ENCODE measurements around the gene SUN1.

SUN1 gene

GRCh38 chr7:821688-822087 lies 10.6 kb upstream of the SUN1 start:
- no peak for DNase-seq
- Histone ChIP-seq H4K20me1 (ENCODE audit: insufficient read depth, low read length) (peaks cover 15% of the 10 kb centered on the region), H3K27me3 (replicated peaks; ENCODE audit: insufficient read depth, low read length) (no peaks in the 10 kb centered on the region), H3K4me2 (ENCODE audit: low read depth, low read length) (no peak overlapping the region), H3K9ac (ENCODE audit: low read length) (no peak overlapping the region), H3K79me2 (ENCODE audit: low read length) (peaks cover 98% of the 10 kb centered on the region), H3K9me2 (replicated peaks; ENCODE audit: insufficient read depth, low read length) (no peaks in the 10 kb centered on the region), H3K4me1 (ENCODE audit: low read length) (peaks cover 15% of the 10 kb centered on the region), H3K27ac (ENCODE audit: low read length) (no peak overlapping the region), H2AFZ (ENCODE audit: low read length) (no peak overlapping the region), H3K4me3 (ENCODE audit: low read length) (no peak overlapping the region), H3F3A (ENCODE audit: insufficient read depth, low read length) (0 out of 2 replicates have a peak, but pooled peaks cover 8% of the 10 kb centered on the region), H3K9me3 (replicated peaks; ENCODE audit: insufficient read depth, low read length) (no peaks in the 10 kb centered on the region), H3K36me3 (replicated peaks; ENCODE audit: insufficient read depth, low read length) (peaks cover 12% of the 10 kb centered on the region)
- TF ChIP-seq CTCF (IDR thresholded peaks at IDR 0.05; ENCODE audit: low read length) (no peak), EZH2phosphoT487 (IDR thresholded peaks at IDR 0.05; ENCODE audit: low read length) (no peak)

GRCh38 chr7:822692-823276 lies 9.5 kb upstream of the SUN1 start:
- TF ChIP-seq CTCF (IDR thresholded peaks at IDR 0.05; ENCODE audit: low read length) = no peak
- Histone ChIP-seq H2AFZ (ENCODE audit: low read length) (no peak overlapping the region), H3K4me1 (ENCODE audit: low read length) (peaks cover 14% of the 10 kb centered on the region), H3K27ac (ENCODE audit: low read length) (no peak overlapping the region), H3K79me2 (ENCODE audit: low read length) (peaks cover 99% of the 10 kb centered on the region), H3K4me2 (ENCODE audit: low read depth, low read length) (no peak overlapping the region), H3K9me3 (replicated peaks; ENCODE audit: insufficient read depth, low read length) (no peaks in the 10 kb centered on the region), H3K9me2 (replicated peaks; ENCODE audit: insufficient read depth, low read length) (no peaks in the 10 kb centered on the region), H3K9ac (ENCODE audit: low read length) (no peak overlapping the region), H3K27me3 (replicated peaks; ENCODE audit: insufficient read depth, low read length) (no peaks in the 10 kb centered on the region), H3K4me3 (ENCODE audit: low read length) (no peak overlapping the region), H3F3A (ENCODE audit: insufficient read depth, low read length) (0 out of 2 replicates have a peak, but pooled peaks cover 4% of the 10 kb centered on the region), H3K36me3 (replicated peaks; ENCODE audit: insufficient read depth, low read length) (peaks cover 12% of the 10 kb centered on the region), H4K20me1 (ENCODE audit: insufficient read depth, low read length) (peaks cover 10% of the 10 kb centered on the region)
- no peak for DNase-seq

- no peak overlapping the region for H3K9ac ChIP-seq (ENCODE audit: low read length)
- H3K9me2 ChIP-seq (replicated peaks; ENCODE audit: insufficient read depth, low read length) = no peaks in the 10 kb centered on the region
- H3K4me1 ChIP-seq (ENCODE audit: low read length) = peaks cover 6% of the 10 kb centered on the region
- no peak overlapping the region for H3K4me3 ChIP-seq (ENCODE audit: low read length)
- no peaks in the 10 kb centered on the region for H3K9me3 ChIP-seq (replicated peaks; ENCODE audit: insufficient read depth, low read length)
- H3K36me3 ChIP-seq (replicated peaks; ENCODE audit: insufficient read depth, low read length) = peaks cover 12% of the 10 kb centered on the region
- no peak for DNase-seq
- H3K27me3 ChIP-seq (replicated peaks; ENCODE audit: insufficient read depth, low read length) = no peaks in the 10 kb centered on the region
- TF ChIP-seq EZH2 (optimal IDR thresholded peaks at IDR 0.05; ENCODE audit: low read depth, low read length) = no peak
- TF ChIP-seq EZH2phosphoT487 (IDR thresholded peaks at IDR 0.05; ENCODE audit: low read length) = no peak
- TF ChIP-seq CTCF (IDR thresholded peaks at IDR 0.05; ENCODE audit: low read length) = no peak
- H3F3A ChIP-seq (ENCODE audit: insufficient read depth, low read length) = no peaks in the 10 kb centered on the region
- no peak overlapping the region for H2AFZ ChIP-seq (ENCODE audit: low read length)
- H3K79me2 ChIP-seq (ENCODE audit: low read length) = peaks cover 98% of the 10 kb centered on the region
- H3K27ac ChIP-seq (ENCODE audit: low read length) = no peak overlapping the region
- H3K4me2 ChIP-seq (ENCODE audit: low read depth, low read length) = no peak overlapping the region
- peaks cover 10% of the 10 kb centered on the region for H4K20me1 ChIP-seq (ENCODE audit: insufficient read depth, low read length)
Observed at GRCh38 chr7:823649-824048, 8.6 kb upstream of the SUN1 start.
